Activated CD4-positive, alpha-beta T cell treated with anti-CD3 and anti-CD28 coated beads, Interleukin-2, amount 10 ng/mL, durations not matched to agents 7 days and 5 days (primary cell): ENCODE data around the gene CRYGS. TPM values are rescaled to one million over a fixed set of nuclear protein-coding genes. Genes with fewer than 3 reads are reported as not detected.
A peak's percentile ranks its signal among the peaks of the same experiment; 100 is the strongest.
"Not testable (repeated sequence)": the region's sequence is repeated elsewhere in the genome, so short reads cannot be mapped to it uniquely, and the experiment has no call there.

ENCODE experiments used
- CTCF ChIA-PET: fragments of 350-600 bp; sonication (Branson Sonifier 250); formaldehyde crosslinking; loops from one replicate; lab custom pipeline; 2021; ENCODE audit warnings: antibody characterized with exemption; lab: Charles Lee
- POLR2A ChIA-PET: fragments of 350-600 bp; sonication (Branson Sonifier 250); formaldehyde crosslinking; loops from one replicate; lab custom pipeline; 2021; ENCODE audit warnings: antibody characterized with exemption; lab: Charles Lee
- DNase-seq: peaks from one replicate; pipeline ENCODE4 v3.0.0-alpha.2; 2020
- H3K27ac Mint-ChIP-seq: one replicate; pipeline ENCODE4 v1.8.0; 2021; ENCODE audit warnings: mild to moderate bottlenecking, moderate library complexity, mixed read lengths
- H3K27me3 Mint-ChIP-seq: one replicate; pipeline ENCODE4 v1.8.0; 2021; ENCODE audit warnings: mixed read lengths
- H3K36me3 Mint-ChIP-seq: one replicate; pipeline ENCODE4 v1.8.0; 2021; ENCODE audit warnings: low read depth, mixed read lengths
- H3K4me1 Mint-ChIP-seq: one replicate; pipeline ENCODE4 v1.8.0; 2021; ENCODE audit warnings: mixed read lengths
- H3K4me3 Mint-ChIP-seq: one replicate; pipeline ENCODE4 v1.8.0; 2021; ENCODE audit warnings: mild to moderate bottlenecking, moderate library complexity, mixed read lengths
- H3K9me3 Mint-ChIP-seq: one replicate; pipeline ENCODE4 v1.8.0; 2021; ENCODE audit warnings: mixed read lengths
- total RNA-seq, 2 experiments: library from RNA; stranded (reverse); gene quantifications; one replicate each; pipeline ENCODE4 v1.2.3, GENCODE V29; 2021

Gene CRYGS
- total RNA-seq, 2 experiments from 2014 or later: 4.5 to 5.7 TPM

DNA sequence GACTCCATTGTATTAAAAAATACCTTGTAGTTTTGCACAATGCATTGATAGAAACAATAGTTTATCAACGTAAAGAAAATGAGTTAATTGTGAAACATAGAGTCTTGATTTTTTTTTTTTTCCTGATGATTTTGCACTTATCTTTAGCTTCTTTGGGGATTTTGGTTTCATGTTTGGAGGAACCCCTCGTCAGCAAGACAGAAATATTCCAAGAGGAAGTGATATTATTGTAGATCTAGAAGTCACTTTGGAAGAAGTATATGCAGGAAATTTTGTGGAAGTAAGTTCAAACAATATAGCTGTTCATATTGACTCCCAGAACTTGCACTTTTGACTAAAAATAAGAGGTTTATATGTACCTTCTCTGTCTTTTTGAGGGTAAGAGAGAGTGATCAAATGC is 33.3 kb upstream of the CRYGS start:
- Mint-ChIP-seq H3K27ac (no peak overlapping the region), H3K4me3 (no peak overlapping the region), H3K27me3 (no peaks in the 10 kb centered on the region), H3K36me3 (peaks cover 45% of the 10 kb centered on the region), H3K4me1 (peaks cover 23% of the 10 kb centered on the region), H3K9me3 (no peaks in the 10 kb centered on the region)
- no peak for DNase-seq
- CTCF ChIA-PET: interaction anchor here (0.6 to 1.4 kb wide), 2 partner anchors 39 to 333 kb away, joined by 3 read pairs; no protein-coding TSS in a partner anchor
- POLR2A ChIA-PET: no interaction called here

DNA sequence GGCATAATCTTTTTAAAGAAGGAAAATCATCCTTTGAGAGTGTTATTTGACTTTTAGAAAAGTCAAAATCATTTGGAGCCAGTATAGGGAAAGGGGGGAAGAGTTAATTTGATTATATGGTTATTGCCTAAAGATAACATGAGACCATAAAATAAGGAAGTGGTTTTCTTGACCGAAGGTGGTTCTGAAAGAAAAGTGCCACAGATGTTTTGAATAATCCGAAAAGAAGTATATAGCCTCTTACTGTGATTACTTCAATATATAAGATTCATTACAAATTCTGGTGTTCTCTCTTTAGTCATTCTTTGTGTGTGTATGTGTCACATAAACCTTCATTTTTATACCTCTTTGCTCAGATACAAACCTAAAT is 27.4 kb upstream of the CRYGS start:
- Mint-ChIP-seq H3K9me3 (no peaks in the 10 kb centered on the region), H3K4me1 (peaks cover 63% of the 10 kb centered on the region), H3K27me3 (no peaks in the 10 kb centered on the region), H3K4me3 (peak overlapping the region; percentile 89), H3K36me3 (peaks cover 26% of the 10 kb centered on the region), H3K27ac (peak overlapping the region; percentile 100)
- CTCF ChIA-PET: interaction anchor here (1.6 to 2.5 kb wide), 4 partner anchors 9 to 628 kb away, joined by 5 to 8 read pairs (median 6); no protein-coding TSS in a partner anchor
- POLR2A ChIA-PET: interaction anchor here (0.6 kb wide), 1 partner anchor 214 kb away, joined by 3 read pairs; no protein-coding TSS in a partner anchor
- DNase-seq: no peak

GRCh38 chr3:186570941-186571643 is 26.9 kb upstream of the CRYGS start:
- peaks cover 69% of the 10 kb centered on the region for H3K4me1 Mint-ChIP-seq
- peaks cover 20% of the 10 kb centered on the region for H3K36me3 Mint-ChIP-seq
- ChIA-PET POLR2A (interaction anchor here (0.6 kb wide), 1 partner anchor 25 kb away, joined by 3 read pairs; no protein-coding TSS in a partner anchor), CTCF (interaction anchor here (1.0 to 2.5 kb wide), 7 partner anchors 10 to 627 kb away, joined by 3 to 8 read pairs (median 5); no protein-coding TSS in a partner anchor)
- peak overlapping the region; percentile 89 for H3K4me3 Mint-ChIP-seq
- no peaks in the 10 kb centered on the region for H3K27me3 Mint-ChIP-seq
- H3K27ac Mint-ChIP-seq: peak overlapping the region; percentile 100
- H3K9me3 Mint-ChIP-seq: no peaks in the 10 kb centered on the region
- DNase-seq: no peak

GRCh38 chr3:186570096-186570940 is 26.1 kb upstream of the CRYGS start, which contains the start of gene DNAJB11:
TSS of gene DNAJB11 (plus strand) at chr3:186570720. CDS start at chr3:186570898, 178 bp downstream.
- Mint-ChIP-seq H3K27me3 (no peaks in the 10 kb centered on the region), H3K4me1 (peaks cover 69% of the 10 kb centered on the region), H3K36me3 (peaks cover 13% of the 10 kb centered on the region), H3K27ac (peak within 1 kb of the TSS; percentile 100), H3K4me3 (peak within 1 kb of the TSS; percentile 89), H3K9me3 (no peaks in the 10 kb centered on the region)
- DNase-seq: peak; percentile 99
- ChIA-PET POLR2A (interaction anchor here (0.6 to 1.5 kb wide), 3 partner anchors 26 to 213 kb away, joined by 3 to 4 read pairs (median 3); partner anchors contain the start of gene EIF4A2), CTCF (interaction anchor here (0.9 to 2.3 kb wide), 7 partner anchors 11 to 627 kb away, joined by 3 to 7 read pairs (median 5); no protein-coding TSS in a partner anchor)

DNA sequence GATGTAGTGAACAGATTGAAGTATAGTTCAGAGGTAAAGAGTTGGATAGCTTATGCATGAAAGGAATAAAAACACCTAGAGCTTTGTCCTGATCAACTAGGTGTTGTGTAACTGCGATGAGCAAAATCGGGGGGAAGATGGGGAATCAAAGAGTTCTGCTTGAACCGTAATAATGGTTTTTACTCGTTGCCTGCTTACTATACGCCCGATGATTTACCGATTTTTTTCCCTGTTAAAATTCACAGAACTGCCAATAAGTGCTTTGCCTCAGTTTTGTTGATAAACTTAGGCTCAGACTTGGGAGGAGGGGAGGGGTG is 25.6 kb upstream of the CRYGS start:
- H3K4me3 Mint-ChIP-seq: peak overlapping the region; percentile 89
- POLR2A ChIA-PET: interaction anchor here (1.5 kb wide), 1 partner anchor 214 kb away, joined by 4 read pairs; the partner anchor contains the start of gene EIF4A2
- H3K36me3 Mint-ChIP-seq: peaks cover 11% of the 10 kb centered on the region
- H3K4me1 Mint-ChIP-seq: peaks cover 69% of the 10 kb centered on the region
- H3K27me3 Mint-ChIP-seq: no peaks in the 10 kb centered on the region
- no peaks in the 10 kb centered on the region for H3K9me3 Mint-ChIP-seq
- CTCF ChIA-PET: interaction anchor here (0.9 to 2.3 kb wide), 6 partner anchors 11 to 626 kb away, joined by 3 to 7 read pairs (median 5); no protein-coding TSS in a partner anchor
- H3K27ac Mint-ChIP-seq: peak overlapping the region; percentile 100
- no peak for DNase-seq

GRCh38 chr3:186569361-186569760 is 25.2 kb upstream of the CRYGS start:
- POLR2A ChIA-PET: interaction anchor here (1.5 kb wide), 1 partner anchor 214 kb away, joined by 4 read pairs; the partner anchor contains the start of gene EIF4A2

GRCh38 chr3:186567072-186567921 is 23.1 kb upstream of the CRYGS start, which contains the start of gene TBCCD1:
TSS of gene TBCCD1 (minus strand) at chr3:186567339. CDS start at chr3:186564329, 3,010 bp downstream.
- H3K27me3 Mint-ChIP-seq: no peaks in the 10 kb centered on the region
- H3K36me3 Mint-ChIP-seq: peaks cover 6% of the 10 kb centered on the region
- peak within 1 kb of the TSS; percentile 89 for H3K4me3 Mint-ChIP-seq
- ChIA-PET POLR2A (interaction anchor here (0.7 kb wide), 1 partner anchor 1241 kb away, joined by 5 read pairs; no protein-coding TSS in a partner anchor), CTCF (interaction anchor here (1.1 to 2.9 kb wide), 4 partner anchors 30 to 584 kb away, joined by 3 to 8 read pairs (median 4); no protein-coding TSS in a partner anchor)
- peaks cover 66% of the 10 kb centered on the region for H3K4me1 Mint-ChIP-seq
- H3K27ac Mint-ChIP-seq: peak within 1 kb of the TSS; percentile 95
- no peaks in the 10 kb centered on the region for H3K9me3 Mint-ChIP-seq
- DNase-seq: peak; percentile 93

More at GRCh38 chr3:186569361-186569760, 25.2 kb upstream of the CRYGS start:
- CTCF ChIA-PET: interaction anchor here (0.6 to 2.3 kb wide), 4 partner anchors 11 to 626 kb away, joined by 5 to 7 read pairs (median 5); no protein-coding TSS in a partner anchor
- H3K9me3 Mint-ChIP-seq, DNase-seq, H3K36me3 Mint-ChIP-seq, H3K27me3 Mint-ChIP-seq: not testable (repeated sequence)
- peak overlapping the region; percentile 100 for H3K27ac Mint-ChIP-seq
- H3K4me1 Mint-ChIP-seq: peaks cover 69% of the 10 kb centered on the region
- H3K4me3 Mint-ChIP-seq: peak overlapping the region; percentile 89

DNA sequence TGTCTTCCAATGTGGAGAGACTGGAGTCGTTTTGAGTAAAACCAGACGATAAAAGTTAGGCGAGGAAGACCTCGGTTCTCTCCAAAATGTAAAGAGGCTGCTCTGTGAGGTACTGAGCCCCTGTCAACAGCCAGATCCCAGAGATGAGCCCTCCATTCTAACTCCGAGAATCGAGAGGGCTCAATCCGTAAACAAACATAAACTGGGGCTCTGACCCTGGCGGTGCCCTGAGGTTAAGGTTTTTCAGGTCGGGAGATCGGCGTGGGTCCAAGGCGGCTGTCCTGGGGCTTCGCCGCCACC is 22.5 kb upstream of the CRYGS start:
- Mint-ChIP-seq H3K27ac (peak overlapping the region; percentile 95), H3K9me3 (no peaks in the 10 kb centered on the region), H3K27me3 (no peaks in the 10 kb centered on the region), H3K4me3 (peak overlapping the region; percentile 89), H3K4me1 (peaks cover 63% of the 10 kb centered on the region), H3K36me3 (peaks cover 10% of the 10 kb centered on the region)
- CTCF ChIA-PET: interaction anchor here (1.0 to 2.9 kb wide), 3 partner anchors 10 to 49 kb away, joined by 3 to 8 read pairs (median 3); no protein-coding TSS in a partner anchor
- no peak for DNase-seq
- POLR2A ChIA-PET: no interaction called here

DNA sequence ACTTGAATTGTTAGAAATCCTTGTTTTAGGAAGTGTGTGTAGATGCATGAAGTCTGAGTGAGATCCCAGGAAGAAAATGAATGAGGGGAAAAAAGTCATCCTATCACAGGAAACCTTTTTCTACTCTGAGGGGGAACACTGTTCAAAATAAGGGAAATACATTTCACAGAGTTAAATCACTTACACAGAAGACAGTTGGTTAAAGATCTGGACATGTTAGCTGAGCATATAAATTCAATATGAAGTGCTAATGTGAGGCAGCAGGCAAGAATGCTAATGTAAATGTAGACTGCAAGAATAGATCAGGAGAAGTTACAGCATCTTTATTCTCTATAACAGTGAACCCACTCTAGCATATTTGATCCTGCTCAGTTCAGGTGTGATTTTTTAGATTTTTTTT is 20.4 kb upstream of the CRYGS start:
- ChIA-PET CTCF (no interaction called here), POLR2A (interaction anchor here (0.7 kb wide), 1 partner anchor 31 kb away, joined by 4 read pairs; no protein-coding TSS in a partner anchor)
- Mint-ChIP-seq H3K4me1 (peaks cover 57% of the 10 kb centered on the region), H3K27ac (no peak overlapping the region), H3K4me3 (no peak overlapping the region), H3K9me3 (no peaks in the 10 kb centered on the region), H3K36me3 (peaks cover 16% of the 10 kb centered on the region), H3K27me3 (no peaks in the 10 kb centered on the region)
- no peak for DNase-seq

GRCh38 chr3:186552408-186553031 is 8.3 kb upstream of the CRYGS start:
- CTCF ChIA-PET: interaction anchor here (0.9 to 1.4 kb wide), 2 partner anchors 11 to 569 kb away, joined by 3 to 5 read pairs; no protein-coding TSS in a partner anchor
- no peak overlapping the region for H3K27ac Mint-ChIP-seq
- no peaks in the 10 kb centered on the region for H3K4me1 Mint-ChIP-seq
- H3K27me3 Mint-ChIP-seq: no peaks in the 10 kb centered on the region
- H3K4me3 Mint-ChIP-seq: no peak overlapping the region
- DNase-seq: no peak
- H3K9me3 Mint-ChIP-seq: no peaks in the 10 kb centered on the region
- H3K36me3 Mint-ChIP-seq: peaks cover 28% of the 10 kb centered on the region
- POLR2A ChIA-PET: no interaction called here

GRCh38 chr3:186551387-186551786 is 7.2 kb upstream of the CRYGS start:
- Mint-ChIP-seq H3K4me3 (no peak overlapping the region), H3K36me3 (peaks cover 21% of the 10 kb centered on the region), H3K4me1 (no peaks in the 10 kb centered on the region), H3K9me3 (no peaks in the 10 kb centered on the region), H3K27ac (no peak overlapping the region), H3K27me3 (no peaks in the 10 kb centered on the region)
- ChIA-PET POLR2A (no interaction called here), CTCF (interaction anchor here (0.9 to 1.4 kb wide), 2 partner anchors 10 to 568 kb away, joined by 3 to 5 read pairs; no protein-coding TSS in a partner anchor)
- DNase-seq: no peak
